GM18868 (cell line): Measurements from ENCODE around the gene INAFM1.
"Not testable (repeated sequence)": the region's sequence is repeated elsewhere in the genome, so short reads cannot be mapped to it uniquely, and the experiment has no call there.

ENCODE experiments used
- ATAC-seq: cut with Tn5 transposase; IDR thresholded peaks from one replicate; pipeline ENCODE4 v1.9.1; 2021; ENCODE audit warnings: mild to moderate bottlenecking, moderate library complexity; ENCODE audit not compliant: unreplicated experiment

The INAFM1 gene

DNA sequence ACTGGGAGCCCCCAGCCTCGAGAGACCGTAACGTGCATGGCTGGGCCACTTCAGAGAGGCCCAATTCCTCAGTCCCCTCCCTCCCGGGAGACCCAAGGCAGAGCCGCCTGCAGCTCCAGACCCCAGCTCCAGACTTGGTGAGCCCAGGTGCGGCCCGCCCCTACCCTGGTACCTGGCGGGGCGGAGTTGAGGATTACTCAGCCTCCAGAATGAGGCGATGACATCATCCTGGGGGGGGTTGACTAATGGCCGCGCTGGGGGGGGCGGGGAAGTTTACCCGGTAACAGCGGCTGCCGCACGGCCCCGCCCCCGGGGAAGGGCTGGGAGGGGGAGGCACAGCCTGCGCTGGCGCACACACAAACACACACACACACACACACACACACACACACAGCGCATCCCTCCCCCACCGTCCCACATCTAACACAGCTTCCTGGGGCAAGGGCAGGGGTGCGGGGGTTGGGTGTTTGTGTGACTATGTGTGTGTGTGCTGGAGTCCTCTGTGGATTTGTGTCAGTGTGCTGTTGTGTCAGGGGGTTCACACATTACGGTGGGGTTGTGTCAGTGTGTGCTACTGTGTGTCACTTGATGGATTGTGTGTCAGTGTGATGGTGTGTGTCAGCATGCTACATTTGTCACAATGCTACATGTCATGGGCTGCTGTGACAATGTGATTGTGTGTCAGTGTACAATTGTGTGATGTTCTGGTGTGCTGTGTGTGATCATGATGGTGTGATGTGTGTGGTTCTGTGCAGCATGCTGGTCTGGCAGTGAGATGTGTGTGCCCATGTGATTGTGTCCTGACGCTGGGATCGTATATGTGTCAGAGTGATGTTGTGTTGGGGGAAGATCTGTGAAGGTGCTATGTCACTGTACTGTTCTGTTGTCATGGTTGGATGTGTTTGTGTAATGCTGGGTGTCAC, 33.4 kb upstream of the INAFM1 start:
- no peak for ATAC-seq

GRCh38 chr19:47241919-47242577, 32.6 kb upstream of the INAFM1 start:
- ATAC-seq: no peak

DNA sequence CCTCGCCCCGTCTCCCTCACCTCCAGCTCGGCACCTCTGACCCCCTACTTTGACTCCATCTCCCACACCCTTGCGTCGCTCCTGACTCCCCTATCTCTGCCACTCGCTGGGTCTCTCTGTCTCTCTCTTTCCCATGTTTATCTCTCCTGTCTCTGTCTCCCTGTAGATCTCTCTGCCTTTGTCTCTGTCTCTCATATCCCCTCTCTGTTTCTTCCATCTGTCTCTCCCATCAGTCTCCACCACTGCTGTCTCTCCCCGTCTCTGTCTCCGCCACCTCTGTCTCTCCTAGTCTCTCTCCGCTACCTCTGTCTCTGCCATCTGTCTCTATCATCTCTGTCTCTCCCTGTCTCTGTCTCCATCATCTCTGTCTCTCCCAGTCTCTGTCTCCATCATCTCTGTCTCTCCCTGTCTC, 31.3 kb upstream of the INAFM1 start:
- no peak for ATAC-seq

- ATAC-seq: peak; percentile 61
Measured at GRCh38 chr19:47243776-47244547, 30.7 kb upstream of the INAFM1 start.

DNA sequence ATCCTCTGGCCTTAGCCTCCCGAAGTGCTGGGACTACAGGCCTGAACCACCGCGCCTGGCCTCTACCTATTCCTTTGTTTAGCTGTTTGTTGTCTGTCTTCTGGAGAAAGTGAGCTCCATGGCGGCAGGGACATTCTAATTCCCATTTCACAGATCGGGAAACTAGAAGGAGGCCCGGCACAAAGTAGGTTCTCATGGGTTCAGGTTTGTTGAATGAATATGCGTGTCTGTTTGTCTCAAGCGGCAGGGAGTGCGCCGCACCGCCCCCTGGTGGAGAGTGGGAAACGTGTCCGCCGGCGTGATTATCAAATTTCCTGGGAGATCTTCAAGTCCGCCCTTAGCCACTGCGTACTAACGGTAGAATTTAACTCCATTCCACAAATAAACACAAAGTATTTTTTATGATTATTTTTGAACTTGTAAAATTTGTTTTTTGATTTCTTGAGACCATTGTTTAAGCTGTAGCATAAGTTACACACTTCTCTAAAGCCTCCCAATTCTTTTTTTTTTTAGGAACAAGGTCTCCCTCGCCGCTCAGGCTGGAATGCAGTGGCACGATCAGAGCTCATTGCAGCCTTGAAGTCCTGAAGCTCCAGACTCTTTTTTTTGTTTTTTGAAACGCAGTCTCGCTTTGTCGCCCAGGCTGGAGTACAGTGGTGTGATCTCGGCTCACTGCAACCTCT, 27.2 kb upstream of the INAFM1 start:
- no peak for ATAC-seq

GRCh38 chr19:47253016-47253415, 21.7 kb upstream of the INAFM1 start:
- not testable (repeated sequence) for ATAC-seq

DNA sequence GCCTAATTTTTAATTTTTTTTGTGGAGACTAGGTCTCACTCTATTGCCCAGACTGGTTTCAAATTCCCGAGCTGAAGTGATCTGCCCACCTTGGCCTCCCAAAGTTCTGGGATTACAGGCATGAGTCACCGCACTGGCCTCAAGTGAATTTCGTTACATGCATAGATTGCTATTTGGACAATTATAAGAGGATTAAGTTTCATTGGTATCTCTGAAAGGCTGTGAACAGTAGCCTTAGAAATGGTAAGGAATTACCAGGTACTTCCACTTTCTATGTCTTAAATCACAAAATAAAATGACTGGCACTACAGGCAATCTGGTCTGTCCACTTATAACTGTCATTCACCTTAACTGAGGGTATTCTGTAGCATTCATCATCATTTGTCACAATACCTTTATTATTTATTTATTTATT, 21.2 kb upstream of the INAFM1 start:
- no peak for ATAC-seq

GRCh38 chr19:47253970-47254369, 20.7 kb upstream of the INAFM1 start:
- ATAC-seq: no peak

- peak; percentile 54 for ATAC-seq
Measured at GRCh38 chr19:47255879-47256692, 18.6 kb upstream of the INAFM1 start, which contains the start of gene CCDC9. TSS of gene CCDC9 (plus strand) at chr19:47256525. CDS start at chr19:47258401, 1,876 bp downstream.

DNA sequence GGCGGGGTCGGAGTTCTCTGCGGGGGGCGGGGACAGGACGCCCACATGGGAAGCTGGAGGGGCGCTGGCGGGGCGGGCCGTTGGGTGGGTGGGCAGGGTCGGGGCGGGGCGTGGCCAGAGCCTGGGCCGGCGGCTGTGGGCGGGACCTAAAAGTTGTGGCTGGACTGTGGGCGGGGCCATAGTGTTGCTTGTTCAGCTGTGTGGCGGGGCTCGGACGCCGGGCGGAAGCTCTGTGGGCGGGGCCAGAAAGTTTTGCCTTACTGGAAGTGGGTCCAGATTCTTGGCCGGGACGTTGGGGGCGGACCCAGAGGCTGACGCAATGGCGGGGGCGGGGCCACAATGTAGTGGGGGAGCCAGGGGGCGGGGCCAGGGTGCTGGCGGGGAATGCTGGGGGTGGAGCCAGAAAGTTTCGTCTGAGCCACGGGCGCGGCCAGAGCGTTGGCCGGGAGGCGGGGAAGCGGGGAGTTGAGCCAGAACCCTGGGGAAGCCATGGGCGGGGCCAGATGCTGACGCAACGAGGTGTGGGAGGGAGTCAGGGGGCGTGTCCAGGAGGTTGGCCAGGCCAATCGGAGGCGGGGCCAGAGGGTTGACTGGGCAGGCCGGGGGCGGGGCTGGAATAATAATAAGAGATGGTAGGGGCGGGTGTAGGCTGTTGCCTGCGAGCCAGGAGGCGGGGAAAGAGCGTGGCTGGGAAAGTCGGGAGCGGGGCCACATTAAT, 17.8 kb upstream of the INAFM1 start:
- ATAC-seq: peak; percentile 71

DNA sequence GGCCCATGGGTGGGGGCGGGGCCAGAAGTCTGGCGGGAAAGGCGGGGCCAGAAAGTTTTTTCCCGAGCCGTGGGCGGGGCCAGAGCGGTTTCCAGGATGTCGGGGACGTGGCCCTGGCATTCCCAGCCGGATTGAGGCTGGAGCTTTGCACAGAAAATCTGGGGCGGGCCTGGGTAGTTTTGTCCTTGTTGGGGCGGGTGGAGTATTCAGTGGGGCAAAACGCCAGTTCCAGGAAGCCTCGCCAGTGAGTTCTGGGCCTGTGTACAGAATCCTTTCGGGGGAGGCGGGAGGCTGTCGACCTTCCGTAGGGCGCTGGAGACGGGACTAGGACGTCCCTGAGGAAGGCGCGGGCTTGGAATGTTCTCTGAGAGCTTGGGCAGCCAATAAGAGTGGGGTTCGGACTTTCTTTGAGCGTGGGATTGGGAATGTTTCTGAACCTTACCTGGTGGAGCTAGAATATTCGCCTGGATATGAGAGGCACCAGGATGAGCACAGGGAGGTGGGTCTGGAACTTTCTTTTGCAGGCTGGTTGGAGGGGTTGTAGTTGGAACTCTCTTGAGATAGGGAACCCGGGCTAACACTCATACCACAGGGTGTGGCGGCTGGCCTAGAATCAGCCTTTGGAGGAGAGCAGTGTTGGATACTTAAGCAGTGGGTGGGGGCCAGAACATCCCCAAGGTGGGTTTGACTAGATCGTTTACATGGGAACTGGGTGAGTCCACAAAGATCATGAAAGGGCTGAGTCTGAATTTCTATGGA, 17.1 kb upstream of the INAFM1 start:
- no peak for ATAC-seq

DNA sequence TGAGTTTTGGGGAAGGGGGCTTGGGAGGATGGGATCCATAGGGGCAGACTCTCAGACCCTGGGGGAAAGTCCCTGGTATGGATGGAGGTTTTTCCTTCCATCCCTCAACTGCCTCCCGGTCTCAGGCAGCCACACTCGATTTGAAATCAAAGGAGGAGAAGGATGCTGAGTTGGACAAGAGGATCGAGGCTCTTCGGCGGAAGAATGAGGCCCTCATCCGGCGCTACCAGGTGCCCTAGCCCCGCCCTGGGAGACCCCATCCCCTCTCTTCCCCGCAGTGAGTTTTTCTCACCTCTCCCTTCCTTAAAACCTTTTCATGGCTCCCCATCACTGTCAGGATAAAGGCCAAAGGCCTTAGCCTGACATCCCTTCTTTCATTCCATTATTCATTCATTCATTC, 16.3 kb upstream of the INAFM1 start:
- ATAC-seq: no peak

DNA sequence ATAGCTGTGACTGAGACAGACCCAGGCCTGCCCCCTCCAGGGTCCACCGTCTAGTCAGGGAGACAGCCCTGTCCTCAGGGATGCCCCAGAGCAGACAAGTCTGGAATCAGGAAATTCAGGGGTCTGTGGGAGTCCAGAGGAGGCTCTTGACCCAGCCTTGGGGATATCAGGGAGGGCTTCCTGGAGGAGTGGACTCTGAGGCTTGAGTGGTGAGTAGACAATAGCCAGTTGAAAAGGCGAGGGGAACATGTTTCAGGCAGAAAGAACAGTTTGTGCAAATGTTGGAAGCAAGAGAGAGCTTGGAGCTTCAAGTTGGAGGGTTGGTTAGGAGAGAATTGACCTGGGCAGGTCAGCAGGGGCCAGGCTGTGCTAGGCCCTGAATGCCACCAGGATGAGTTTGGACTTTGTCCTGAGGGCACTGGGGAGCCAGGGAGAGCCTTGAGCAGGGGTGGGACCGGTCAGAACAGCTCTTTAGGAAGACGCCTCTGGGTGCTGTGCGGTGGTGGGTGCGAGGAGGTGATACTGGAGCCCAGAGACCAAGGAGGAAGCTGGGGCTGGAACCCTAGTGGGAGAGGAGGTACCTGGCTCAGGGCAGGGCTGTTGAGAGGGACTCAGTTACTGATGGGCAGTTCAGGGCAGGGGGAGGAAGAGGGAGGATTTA, 15.7 kb upstream of the INAFM1 start:
- ATAC-seq: no peak

- ATAC-seq: no peak
Measured at GRCh38 chr19:47260476-47260875, 14.2 kb upstream of the INAFM1 start.

GRCh38 chr19:47261946-47262793, 12.5 kb upstream of the INAFM1 start:
- not testable (repeated sequence) for ATAC-seq

DNA sequence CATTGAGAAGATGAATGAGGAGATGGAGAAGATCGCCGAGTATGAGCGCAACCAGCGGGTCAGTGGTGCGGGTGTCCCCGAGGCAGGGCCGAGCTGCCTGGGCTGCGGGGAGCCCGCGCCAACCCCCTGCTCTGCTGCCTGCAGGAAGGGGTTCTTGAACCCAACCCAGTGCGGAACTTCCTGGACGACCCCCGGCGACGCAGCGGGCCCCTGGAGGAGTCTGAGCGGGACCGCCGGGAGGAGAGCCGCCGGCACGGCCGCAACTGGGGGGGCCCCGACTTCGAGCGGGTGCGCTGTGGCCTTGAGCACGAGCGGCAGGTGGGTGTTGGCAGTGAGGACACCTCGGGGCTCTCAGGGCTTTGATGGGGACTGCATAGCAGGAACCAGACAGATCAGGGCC, 10.1 kb upstream of the INAFM1 start:
- no peak for ATAC-seq

- no peak for ATAC-seq
Measured at GRCh38 chr19:47266401-47266941, 8.2 kb upstream of the INAFM1 start.
